ENCODE data around the gene TIMM21. TPM values are rescaled to one million over a fixed set of nuclear protein-coding genes. Genes with fewer than 3 reads are reported as not detected.

Gene TIMM21
- 23.7 and 33.1 TPM in 2 replicates for total RNA-seq

DNA sequence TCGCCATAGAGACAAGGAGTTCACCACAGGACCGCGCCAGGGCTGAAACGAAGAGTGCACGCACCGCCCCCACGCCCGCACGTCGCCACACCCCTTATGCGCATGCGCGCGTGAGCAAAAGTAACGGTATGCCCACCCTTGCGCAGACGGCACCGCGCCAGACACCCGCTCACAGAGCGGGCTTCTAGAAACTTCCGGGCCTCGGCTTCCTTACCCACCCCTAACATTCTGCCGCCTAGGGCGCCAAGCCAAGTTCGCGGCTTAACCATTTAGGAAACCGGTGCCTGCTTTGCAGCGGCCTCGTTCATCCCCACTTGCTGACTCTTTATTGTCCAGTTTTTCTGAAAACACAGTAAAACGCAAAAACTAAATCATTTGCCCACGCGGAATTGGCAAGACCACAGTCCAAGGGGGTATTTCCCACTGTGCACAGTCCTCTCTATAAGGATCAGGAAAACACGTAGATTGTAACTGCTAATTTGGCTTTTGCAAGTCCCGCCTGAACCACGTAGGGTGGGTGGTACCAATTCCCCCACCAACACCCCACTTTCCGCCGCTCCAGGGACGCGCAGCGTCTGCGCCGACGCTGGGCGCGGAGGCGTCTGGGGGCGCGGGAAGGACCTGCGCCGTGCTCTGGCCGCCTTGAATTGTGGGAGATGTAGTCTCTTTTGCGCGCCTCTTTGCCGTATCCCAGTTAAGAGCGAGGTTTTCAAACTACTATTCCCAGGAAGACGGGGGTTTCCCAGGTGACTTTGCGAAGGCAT, at the start of gene TIMM21, which contains the start of gene FBXO15:
Gene TIMM21, plus strand, starts transcription at position 745 of the 764 bp plus-strand sequence. CDS start 286 bp downstream, outside the sequence.
Gene FBXO15, minus strand, starts transcription at position 56 of the 764 bp plus-strand sequence. Its CDS starts 49 bp downstream, at position 7.

Other genes with a start within 250 kb of the TIMM21 start
- gene FBXO15, start 689 bp upstream of the TIMM21 start, total RNA-seq, result not detected in 2 replicates
- 197 and 251 TPM in 2 replicates for gene CYB5A, start 143.4 kb downstream of the TIMM21 start, total RNA-seq
- not detected in 2 replicates for gene C18orf63, start 167.3 kb downstream of the TIMM21 start, total RNA-seq

All from cardiac ventricle fibroblast (primary cell).